SJCRH30 (cell line): ENCODE measurements around the gene LUZP1. TPM values are rescaled to one million over a fixed set of nuclear protein-coding genes. Genes with fewer than 3 reads are reported as not detected.

Experiments used
- DNase-seq, 2 experiments: peaks; one replicate each; pipeline ENCODE4 v3.0.0-alpha.2; 2015 to 2020
- H3K27ac ChIP-seq: fragments of 250-450 bp; sonication (Bioruptor Pico); 2 replicates; pipeline ENCODE4 v1.5.1; 2020; ENCODE audit warnings: mild to moderate bottlenecking, moderate library complexity
- H3K27me3 ChIP-seq: fragments of 250-450 bp; sonication (Bioruptor Pico); 2 replicates; pipeline ENCODE4 v1.5.1; 2020; ENCODE audit warnings: mild to moderate bottlenecking, moderate library complexity
- H3K36me3 ChIP-seq: fragments of 250-450 bp; sonication (Bioruptor Pico); 2 replicates; pipeline ENCODE4 v1.5.1; 2020; ENCODE audit warnings: mild to moderate bottlenecking, moderate library complexity
- H3K4me1 ChIP-seq: fragments of 250-450 bp; sonication (Bioruptor Pico); 2 replicates; pipeline ENCODE4 v1.5.1; 2020; ENCODE audit warnings: mild to moderate bottlenecking, moderate library complexity
- H3K4me3 ChIP-seq: fragments of 250-450 bp; sonication (Bioruptor Pico); 2 replicates; pipeline ENCODE4 v1.5.1; 2020; ENCODE audit warnings: mild to moderate bottlenecking, moderate library complexity
- H3K9me3 ChIP-seq: fragments of 250-450 bp; sonication (Bioruptor Pico); replicated peaks from 2 replicates; pipeline ENCODE4 v1.5.1; 2020; ENCODE audit warnings: mild to moderate bottlenecking, moderate library complexity
- total RNA-seq: library from RNA; depleted of rRNA; stranded (reverse); fragments of >200 nt; shearing (Covaris generic); gene quantifications from 2 replicates; pipeline ENCODE4 v1.2.3, GENCODE V29; 2014

Gene LUZP1
- total RNA-seq, 1 experiment from 2014 or later = 29.8 TPM

DNA sequence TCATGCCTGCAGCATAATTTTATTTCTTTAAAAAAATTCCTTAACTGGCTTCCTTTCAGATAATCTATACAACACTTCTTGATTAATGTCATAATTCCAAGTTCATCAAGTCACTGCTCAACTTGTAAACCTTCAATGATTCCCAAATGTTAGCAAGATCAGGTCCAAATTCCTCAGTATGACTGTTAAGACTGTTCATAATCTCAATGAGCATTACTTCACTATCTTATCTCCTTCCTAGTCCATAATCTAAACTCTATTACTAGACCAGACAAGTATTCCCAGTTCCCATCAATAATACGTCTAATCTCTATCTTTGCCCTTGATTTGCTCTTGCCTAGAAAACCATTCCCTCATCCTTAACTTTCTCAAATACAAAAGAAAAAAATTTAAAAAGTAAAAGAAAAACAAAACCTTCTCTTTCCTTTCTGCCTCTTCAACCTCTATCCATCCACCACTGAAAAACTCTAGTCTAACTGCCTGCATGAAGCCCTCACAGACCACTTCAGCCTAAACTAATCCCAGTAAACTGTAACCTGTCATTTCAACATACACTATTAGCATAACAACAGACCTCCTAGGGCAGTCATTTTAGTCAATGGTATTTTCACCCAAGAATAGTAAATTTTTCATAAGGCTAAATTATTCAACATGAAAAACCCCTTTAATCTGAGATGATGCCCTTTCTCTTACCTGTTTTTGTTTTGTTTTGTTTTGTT is 15.5 kb downstream of the LUZP1 start:
- no peak overlapping the region for H3K27ac ChIP-seq
- no peaks in the 10 kb centered on the region for H3K9me3 ChIP-seq
- H3K4me1 ChIP-seq = no peaks in the 10 kb centered on the region
- H3K4me3 ChIP-seq = no peak overlapping the region
- no peaks in the 10 kb centered on the region for H3K27me3 ChIP-seq
- peaks cover 4% of the 10 kb centered on the region; the same call in 1 of the 2 replicates for H3K36me3 ChIP-seq
- no peak for DNase-seq

DNA sequence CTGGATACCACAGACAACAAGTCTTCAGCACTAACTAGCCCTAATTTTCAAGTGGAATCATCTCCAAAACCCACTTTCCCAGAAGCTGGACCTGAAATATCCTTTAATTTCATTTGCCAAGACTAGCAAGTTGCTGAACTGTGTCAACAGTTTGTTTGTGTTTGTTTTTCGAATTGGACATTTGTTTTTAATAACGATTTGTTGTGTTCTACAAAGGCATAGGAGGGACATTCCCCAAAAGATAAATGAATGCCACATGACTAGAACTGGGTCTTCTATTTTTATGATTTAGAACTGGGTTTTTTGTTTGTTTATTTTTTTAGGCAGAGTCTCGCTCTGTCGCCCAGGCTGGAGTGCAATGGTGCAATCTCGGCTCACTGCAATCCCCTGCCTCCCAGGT is 17.9 kb downstream of the LUZP1 start:
- no peak for DNase-seq
- peaks cover 12% of the 10 kb centered on the region for H3K36me3 ChIP-seq
- no peak overlapping the region for H3K27ac ChIP-seq
- H3K4me1 ChIP-seq = no peaks in the 10 kb centered on the region
- H3K9me3 ChIP-seq = no peaks in the 10 kb centered on the region
- no peak overlapping the region for H3K4me3 ChIP-seq
- no peaks in the 10 kb centered on the region for H3K27me3 ChIP-seq

DNA sequence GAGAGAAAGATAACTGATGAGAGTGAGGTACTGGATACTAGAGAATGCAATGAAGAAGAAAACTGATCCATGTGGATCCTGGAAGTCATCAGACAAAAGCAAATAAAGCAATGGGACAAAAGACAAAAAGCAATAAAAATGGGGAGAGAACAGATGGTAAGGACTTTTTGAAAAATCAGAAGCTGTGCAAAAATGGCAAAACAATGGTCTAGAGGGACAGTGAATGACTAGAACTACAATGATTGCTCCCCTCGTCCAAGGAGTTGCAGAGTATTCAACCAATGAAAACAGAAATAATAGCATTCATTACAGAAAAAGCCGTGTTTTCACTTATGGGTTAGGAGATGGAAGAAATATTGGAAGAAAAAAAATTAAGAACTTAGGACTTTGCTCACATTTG is 18.5 kb downstream of the LUZP1 start:
- Histone ChIP-seq H3K4me3 (no peak overlapping the region), H3K9me3 (no peaks in the 10 kb centered on the region), H3K4me1 (no peaks in the 10 kb centered on the region), H3K27me3 (no peaks in the 10 kb centered on the region), H3K27ac (no peak overlapping the region), H3K36me3 (peaks cover 12% of the 10 kb centered on the region)
- DNase-seq = no peak

DNA sequence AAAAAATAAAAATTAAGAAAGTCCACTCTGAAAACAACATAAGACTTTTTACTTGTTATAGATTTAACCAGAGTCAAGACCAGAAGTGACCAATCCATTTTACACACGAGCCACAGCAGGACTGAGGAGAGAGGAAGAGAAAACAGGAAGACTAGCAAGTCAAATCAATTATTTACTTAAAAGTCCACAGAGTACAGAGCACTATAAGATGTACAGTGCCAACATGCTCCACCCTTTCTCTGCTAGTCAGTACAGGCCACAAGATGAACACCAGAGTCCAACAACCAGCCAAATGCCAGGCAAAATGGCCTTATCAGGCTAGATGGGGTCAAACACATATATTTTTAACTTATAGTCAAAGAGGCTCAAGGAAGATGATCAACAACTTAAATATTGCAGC is 19.5 kb downstream of the LUZP1 start:
- Histone ChIP-seq H3K4me3 (no peak overlapping the region), H3K4me1 (no peaks in the 10 kb centered on the region; the same call in 1 of the 2 replicates), H3K9me3 (no peaks in the 10 kb centered on the region), H3K27ac (no peak overlapping the region), H3K36me3 (peaks cover 14% of the 10 kb centered on the region), H3K27me3 (no peaks in the 10 kb centered on the region)
- no peak for DNase-seq

DNA sequence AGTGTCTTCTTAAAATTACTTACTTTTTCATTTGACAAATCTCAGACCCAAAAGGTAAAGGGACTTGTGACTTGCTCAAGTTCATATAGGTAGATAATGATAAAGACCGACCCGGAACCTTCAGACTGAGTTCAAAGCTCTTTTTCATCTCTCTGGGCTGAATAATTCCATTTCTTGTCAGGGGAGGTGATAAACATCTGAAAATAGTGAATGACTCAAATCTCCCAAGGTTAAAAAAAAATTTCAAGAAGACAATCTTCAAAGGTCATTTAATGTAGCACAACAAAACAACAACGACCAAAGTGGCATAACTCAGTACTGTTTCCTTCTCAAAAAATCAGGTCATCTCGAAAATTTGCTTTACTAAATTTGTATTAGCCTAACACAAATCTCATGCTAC is 20.6 kb downstream of the LUZP1 start:
- Histone ChIP-seq H3K4me1 (no peaks in the 10 kb centered on the region; the same call in 1 of the 2 replicates), H3K27ac (no peak overlapping the region), H3K4me3 (no peak overlapping the region), H3K36me3 (peaks cover 14% of the 10 kb centered on the region), H3K27me3 (no peaks in the 10 kb centered on the region), H3K9me3 (no peaks in the 10 kb centered on the region)
- DNase-seq = no peak

DNA sequence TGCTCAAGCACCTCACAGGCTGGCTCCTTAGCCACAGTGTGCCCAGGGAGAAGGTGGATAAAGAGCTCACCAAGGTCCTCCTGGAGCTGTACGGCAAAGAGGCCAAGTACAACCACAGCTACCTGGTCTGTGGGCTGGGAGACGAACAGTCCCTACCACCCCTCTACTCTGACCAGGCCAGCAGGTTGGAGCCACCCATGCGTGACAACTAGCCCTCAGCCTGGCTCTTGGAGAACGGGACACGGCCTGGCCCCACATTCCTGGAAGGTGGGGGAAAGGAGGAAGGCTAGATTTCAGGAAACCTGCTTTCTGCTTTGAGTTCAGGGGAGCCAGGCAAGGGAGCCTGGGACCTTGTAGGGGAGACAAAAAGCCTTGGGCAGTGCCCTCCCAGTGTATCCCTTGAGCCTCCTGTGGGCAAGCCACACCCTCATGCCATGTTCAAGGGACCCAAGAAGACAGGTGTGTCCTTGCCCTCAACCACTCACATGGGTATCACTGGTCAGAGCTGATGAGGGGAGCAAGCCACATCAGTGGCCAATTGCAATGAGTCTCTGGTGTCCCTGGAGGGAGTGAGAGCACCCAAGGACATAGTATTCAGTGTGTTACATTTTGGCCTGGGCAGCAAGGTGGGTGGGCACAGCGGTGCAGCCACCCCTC is 27.6 kb downstream of the LUZP1 start:
- H3K27me3 ChIP-seq = no peaks in the 10 kb centered on the region
- H3K36me3 ChIP-seq = peaks cover 3% of the 10 kb centered on the region; the same call in 1 of the 2 replicates
- no peak overlapping the region for H3K4me3 ChIP-seq
- no peak for DNase-seq
- no peak overlapping the region for H3K27ac ChIP-seq
- H3K9me3 ChIP-seq = no peaks in the 10 kb centered on the region
- no peaks in the 10 kb centered on the region; the same call in 1 of the 2 replicates for H3K4me1 ChIP-seq

DNA sequence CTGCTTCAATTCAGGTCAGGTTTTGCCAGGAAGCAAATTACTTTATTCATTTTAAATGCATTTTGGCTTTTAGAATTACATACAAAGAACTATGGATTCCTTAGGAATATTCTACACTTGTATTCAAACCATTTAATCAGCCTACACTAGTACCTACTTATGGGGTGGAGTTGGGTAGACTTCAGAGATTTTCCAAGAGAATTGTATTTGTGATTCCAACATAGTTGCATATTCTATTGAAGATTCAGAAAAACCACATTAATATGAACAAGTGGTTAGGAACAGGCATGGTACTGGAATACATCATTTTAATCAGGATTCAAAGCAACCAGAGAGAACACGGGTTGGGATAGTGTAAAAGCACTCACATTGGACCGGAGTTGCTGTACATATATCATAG is 33.4 kb downstream of the LUZP1 start:
- no peak overlapping the region for H3K4me3 ChIP-seq
- H3K27ac ChIP-seq = no peak overlapping the region
- H3K27me3 ChIP-seq = no peaks in the 10 kb centered on the region
- H3K4me1 ChIP-seq = 0 out of 2 replicates have a peak, but pooled peaks cover 3% of the 10 kb centered on the region
- H3K36me3 ChIP-seq = no peaks in the 10 kb centered on the region
- H3K9me3 ChIP-seq = no peaks in the 10 kb centered on the region
- no peak for DNase-seq

DNA sequence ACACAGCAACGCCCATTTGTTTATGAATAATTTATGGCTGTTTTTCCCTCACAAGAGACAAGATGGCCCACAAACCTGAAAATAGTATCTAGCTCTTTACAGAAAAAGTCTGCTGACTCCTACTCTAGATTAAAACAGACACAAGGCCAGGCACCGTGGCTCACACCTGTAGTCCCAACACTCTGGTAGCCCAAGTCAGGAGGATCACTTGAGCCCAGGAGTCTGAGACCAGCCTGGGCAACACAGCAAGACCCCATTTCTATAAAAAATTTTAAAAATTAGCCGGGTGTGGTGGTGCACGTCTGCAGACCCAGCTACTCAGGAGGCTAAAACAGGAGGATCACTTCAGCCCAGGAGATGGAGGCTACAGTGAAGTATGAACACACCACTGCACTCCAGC is 34.6 kb downstream of the LUZP1 start:
- Histone ChIP-seq H3K9me3 (no peaks in the 10 kb centered on the region), H3K4me1 (0 out of 2 replicates have a peak, but pooled peaks cover 3% of the 10 kb centered on the region), H3K27ac (no peak overlapping the region), H3K36me3 (no peaks in the 10 kb centered on the region), H3K27me3 (no peaks in the 10 kb centered on the region), H3K4me3 (no peak overlapping the region)
- no peak for DNase-seq

DNA sequence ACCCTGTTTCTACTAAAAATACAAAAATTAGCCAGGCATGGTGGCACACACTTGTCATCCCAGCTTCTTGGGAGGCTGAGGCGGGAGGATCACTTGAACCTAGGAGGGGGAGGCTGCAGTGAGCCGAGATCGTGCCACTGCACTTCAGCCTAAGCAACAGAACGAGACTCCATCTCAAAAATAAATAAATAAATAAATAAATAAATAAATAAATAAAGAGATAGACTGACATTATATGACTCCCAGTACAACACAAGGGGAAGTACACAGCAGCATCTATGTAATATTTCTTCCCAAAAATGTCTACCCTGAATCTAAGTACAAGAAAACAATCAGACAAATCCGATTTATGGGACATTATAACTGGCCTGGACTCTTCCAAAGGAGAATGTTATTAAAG is 35.1 kb downstream of the LUZP1 start:
- Histone ChIP-seq H3K27me3 (no peaks in the 10 kb centered on the region), H3K4me3 (no peak overlapping the region), H3K4me1 (0 out of 2 replicates have a peak, but pooled peaks cover 3% of the 10 kb centered on the region), H3K9me3 (no peaks in the 10 kb centered on the region), H3K27ac (no peak overlapping the region), H3K36me3 (no peaks in the 10 kb centered on the region)
- DNase-seq = no peak

DNA sequence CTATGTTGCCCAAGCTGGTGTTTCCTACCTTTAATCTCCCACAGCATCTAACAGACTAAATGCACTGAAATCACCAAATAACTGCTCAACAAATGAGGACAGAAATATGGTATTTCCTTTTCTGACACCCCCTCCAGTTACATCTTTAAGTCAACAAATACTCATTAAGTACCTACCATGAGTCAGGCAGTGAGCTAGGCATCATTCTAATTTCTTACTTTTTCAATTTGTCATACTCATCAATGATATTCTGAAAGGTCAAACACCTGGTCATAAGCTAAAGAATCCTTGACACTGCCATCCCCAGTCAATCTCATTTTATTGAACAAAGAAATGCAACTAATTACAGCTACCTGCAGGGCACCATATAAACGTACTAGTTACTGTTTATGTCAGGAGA is 36.6 kb downstream of the LUZP1 start:
- Histone ChIP-seq H3K4me3 (no peak overlapping the region), H3K4me1 (0 out of 2 replicates have a peak, but pooled peaks cover 3% of the 10 kb centered on the region), H3K36me3 (no peaks in the 10 kb centered on the region), H3K9me3 (no peaks in the 10 kb centered on the region), H3K27me3 (no peaks in the 10 kb centered on the region), H3K27ac (no peak overlapping the region)
- no peak for DNase-seq

DNA sequence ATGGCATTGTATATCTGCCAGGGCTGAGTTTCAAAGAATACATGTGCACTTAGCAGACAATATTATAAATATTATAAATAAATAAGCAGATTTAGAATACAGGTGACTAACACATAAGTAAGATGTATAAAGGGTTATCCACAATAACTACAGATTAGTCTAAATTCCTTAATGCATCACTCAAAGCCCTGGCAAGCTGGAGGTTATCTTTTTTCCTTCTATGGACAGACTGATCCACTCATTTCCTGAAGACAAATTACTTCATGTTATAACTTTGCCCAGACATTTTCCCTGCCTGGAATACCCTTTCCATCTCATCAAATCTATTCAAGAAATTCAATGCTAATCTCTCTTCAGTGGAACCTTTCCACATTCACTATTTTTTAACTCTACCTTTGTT is 38.8 kb downstream of the LUZP1 start:
- Histone ChIP-seq H3K4me3 (no peak overlapping the region), H3K27ac (no peak overlapping the region), H3K4me1 (0 out of 2 replicates have a peak, but pooled peaks cover 3% of the 10 kb centered on the region), H3K9me3 (no peaks in the 10 kb centered on the region), H3K27me3 (no peaks in the 10 kb centered on the region), H3K36me3 (no peaks in the 10 kb centered on the region)
- DNase-seq = no peak

DNA sequence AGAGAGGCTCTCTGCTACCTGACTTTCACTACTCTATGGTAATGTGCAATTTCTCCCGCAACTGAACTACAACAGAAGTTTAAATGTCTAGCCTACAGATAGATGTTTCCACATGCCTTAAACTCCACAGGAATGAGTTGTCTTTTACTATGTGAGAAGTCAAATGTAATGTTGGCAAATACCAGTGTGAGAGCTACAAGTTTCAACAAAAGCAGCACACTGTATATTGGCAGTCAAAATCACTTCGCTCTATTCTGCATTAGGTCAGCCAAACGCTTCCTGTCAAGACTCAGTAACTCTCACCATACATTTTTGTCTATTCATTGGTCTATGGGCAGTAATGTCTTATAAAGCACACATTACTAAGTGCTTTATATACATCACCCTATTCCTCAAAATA is 41.9 kb downstream of the LUZP1 start:
- DNase-seq = no peak
- Histone ChIP-seq H3K4me1 (peaks cover 10% of the 10 kb centered on the region), H3K9me3 (no peaks in the 10 kb centered on the region), H3K36me3 (no peaks in the 10 kb centered on the region), H3K27me3 (no peaks in the 10 kb centered on the region), H3K27ac (no peak overlapping the region), H3K4me3 (no peak overlapping the region)

DNA sequence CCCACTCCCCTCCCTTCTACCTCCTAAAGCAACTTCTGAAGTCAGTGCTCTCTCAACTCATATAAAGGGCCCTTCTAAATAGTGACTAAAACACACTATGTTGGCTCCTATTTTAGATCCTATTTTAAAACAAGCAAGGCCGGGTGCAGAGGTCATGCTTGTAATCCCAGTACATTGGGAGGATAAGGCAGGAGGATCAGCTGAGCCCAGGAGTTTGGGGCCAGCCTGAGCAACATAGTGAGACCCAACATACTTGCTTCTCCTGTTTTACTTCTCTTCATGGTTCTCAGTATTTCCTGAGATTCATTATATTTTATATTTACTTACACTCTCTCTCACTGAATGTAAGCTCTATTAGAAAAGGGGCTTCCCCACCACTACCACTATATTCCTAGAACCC is 42.5 kb downstream of the LUZP1 start:
- Histone ChIP-seq H3K9me3 (no peaks in the 10 kb centered on the region), H3K4me1 (peaks cover 10% of the 10 kb centered on the region), H3K36me3 (no peaks in the 10 kb centered on the region), H3K27me3 (no peaks in the 10 kb centered on the region), H3K4me3 (no peak overlapping the region), H3K27ac (no peak overlapping the region)
- no peak for DNase-seq

DNA sequence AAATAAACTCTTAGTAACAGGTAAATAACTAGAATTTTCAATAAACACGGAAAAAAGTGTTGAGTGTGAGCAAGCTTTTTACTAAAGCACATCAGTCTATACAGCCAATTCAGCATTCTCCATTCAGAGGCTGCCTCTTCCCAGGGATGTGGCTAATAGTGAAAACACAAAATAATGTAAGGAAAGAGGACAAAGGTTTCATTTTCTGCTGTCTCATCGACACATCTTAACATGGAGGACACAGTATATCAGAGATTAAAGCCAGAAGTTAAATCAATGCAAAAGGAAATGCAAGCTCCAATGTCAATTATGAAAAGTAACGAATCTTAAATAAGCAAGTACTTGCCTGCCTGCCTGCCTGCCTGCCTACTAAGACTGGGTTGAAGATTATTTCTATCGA is 43.2 kb downstream of the LUZP1 start:
- H3K9me3 ChIP-seq = no peaks in the 10 kb centered on the region
- H3K27ac ChIP-seq = no peak overlapping the region
- H3K4me1 ChIP-seq = peaks cover 10% of the 10 kb centered on the region
- no peaks in the 10 kb centered on the region for H3K27me3 ChIP-seq
- no peak for DNase-seq
- H3K36me3 ChIP-seq = no peaks in the 10 kb centered on the region
- no peak overlapping the region for H3K4me3 ChIP-seq

DNA sequence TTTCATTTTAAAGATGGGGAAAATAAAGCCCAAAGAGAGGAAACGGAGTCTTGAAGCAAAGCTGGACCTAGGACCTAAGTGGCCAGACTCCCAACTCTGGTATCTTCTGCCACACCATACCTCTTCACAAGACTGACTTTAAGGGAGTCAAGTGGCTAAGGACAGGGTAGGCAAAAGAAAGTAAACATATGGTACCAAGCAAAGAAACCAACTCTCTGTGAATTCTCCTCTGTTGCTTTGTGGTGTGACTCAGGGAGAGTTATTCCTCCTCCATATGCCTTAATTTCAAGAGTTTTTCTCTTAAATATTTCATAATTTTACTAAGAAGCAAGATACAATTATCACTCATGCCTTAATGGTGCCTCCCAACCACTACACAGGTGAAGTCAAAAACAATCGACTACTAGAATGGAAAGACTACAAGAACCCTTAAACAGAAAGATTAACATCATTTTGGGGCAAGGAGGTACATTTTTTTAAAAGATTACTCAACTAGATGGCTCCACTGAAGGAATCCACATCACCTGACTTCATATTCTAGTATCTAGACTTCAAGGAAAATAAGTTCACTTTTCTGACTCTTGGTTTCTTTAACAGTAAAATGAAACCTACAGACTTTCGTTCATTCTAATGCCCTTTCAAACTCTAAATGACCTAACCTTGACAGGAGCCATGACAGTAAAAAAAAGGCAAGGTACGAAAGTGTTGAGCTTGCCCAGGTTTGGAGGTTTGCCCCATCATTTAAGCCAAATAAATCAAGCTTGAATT is 44.2 kb downstream of the LUZP1 start:
- H3K4me1 ChIP-seq = peaks cover 10% of the 10 kb centered on the region
- H3K9me3 ChIP-seq = no peaks in the 10 kb centered on the region
- no peak for DNase-seq
- H3K27ac ChIP-seq = no peak overlapping the region
- H3K36me3 ChIP-seq = no peaks in the 10 kb centered on the region
- H3K4me3 ChIP-seq = no peak overlapping the region
- H3K27me3 ChIP-seq = no peaks in the 10 kb centered on the region
